Cardiac fibroblast (primary cell): ENCODE data around the gene PPP2R2B.

Experiments
- DNase-seq, 2 donors: peaks; one replicate each; pipeline versions ENCODE4 v3.0.0 to v3.0.0-alpha.2; 2010; ENCODE audit warnings: low read depth in 2 of 2
- H3K4me3 ChIP-seq, 2 donors: replicated peaks in 1 of 2; 1 replicate in 1 of 2; 2 replicates in 1 of 2; pipeline ENCODE4 v1.5.1; 2011; ENCODE audit warnings: low read depth in 2 of 2, low read length in 2 of 2, mild to moderate bottlenecking in 2 of 2, moderate library complexity in 1 of 2
- TF ChIP-seq, protein P1 (sequence below): IDR thresholded peaks from one replicate; pipeline ENCODE4 v1.5.1; 2011; ENCODE audit warnings: low read depth, mild to moderate bottlenecking, low read length, inconsistent platforms

The PPP2R2B gene

DNA sequence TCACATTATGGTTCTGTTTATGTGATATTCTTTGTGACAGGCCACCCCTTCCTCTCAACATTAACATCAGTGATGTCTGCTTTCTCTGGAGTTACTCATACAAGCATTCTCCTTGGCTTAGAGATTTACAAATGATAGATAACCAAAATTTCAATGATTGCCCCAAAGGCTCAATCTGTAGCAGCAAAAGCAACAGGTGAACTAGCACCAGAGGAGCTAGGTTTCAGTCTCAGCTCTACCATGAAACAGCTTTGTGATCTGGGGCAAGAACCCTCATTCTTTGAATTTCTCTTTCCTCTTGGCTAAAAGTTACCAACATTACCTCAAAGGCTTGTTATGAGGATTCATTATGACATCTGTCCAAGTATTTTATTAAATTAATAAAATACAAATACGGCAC, 120.5 kb downstream of the PPP2R2B start:
- no peak overlapping the region for H3K4me3 ChIP-seq
- no peak for DNase-seq
- TF ChIP-seq, protein P1, sequence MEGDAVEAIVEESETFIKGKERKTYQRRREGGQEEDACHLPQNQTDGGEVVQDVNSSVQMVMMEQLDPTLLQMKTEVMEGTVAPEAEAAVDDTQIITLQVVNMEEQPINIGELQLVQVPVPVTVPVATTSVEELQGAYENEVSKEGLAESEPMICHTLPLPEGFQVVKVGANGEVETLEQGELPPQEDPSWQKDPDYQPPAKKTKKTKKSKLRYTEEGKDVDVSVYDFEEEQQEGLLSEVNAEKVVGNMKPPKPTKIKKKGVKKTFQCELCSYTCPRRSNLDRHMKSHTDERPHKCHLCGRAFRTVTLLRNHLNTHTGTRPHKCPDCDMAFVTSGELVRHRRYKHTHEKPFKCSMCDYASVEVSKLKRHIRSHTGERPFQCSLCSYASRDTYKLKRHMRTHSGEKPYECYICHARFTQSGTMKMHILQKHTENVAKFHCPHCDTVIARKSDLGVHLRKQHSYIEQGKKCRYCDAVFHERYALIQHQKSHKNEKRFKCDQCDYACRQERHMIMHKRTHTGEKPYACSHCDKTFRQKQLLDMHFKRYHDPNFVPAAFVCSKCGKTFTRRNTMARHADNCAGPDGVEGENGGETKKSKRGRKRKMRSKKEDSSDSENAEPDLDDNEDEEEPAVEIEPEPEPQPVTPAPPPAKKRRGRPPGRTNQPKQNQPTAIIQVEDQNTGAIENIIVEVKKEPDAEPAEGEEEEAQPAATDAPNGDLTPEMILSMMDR = no peak

DNA sequence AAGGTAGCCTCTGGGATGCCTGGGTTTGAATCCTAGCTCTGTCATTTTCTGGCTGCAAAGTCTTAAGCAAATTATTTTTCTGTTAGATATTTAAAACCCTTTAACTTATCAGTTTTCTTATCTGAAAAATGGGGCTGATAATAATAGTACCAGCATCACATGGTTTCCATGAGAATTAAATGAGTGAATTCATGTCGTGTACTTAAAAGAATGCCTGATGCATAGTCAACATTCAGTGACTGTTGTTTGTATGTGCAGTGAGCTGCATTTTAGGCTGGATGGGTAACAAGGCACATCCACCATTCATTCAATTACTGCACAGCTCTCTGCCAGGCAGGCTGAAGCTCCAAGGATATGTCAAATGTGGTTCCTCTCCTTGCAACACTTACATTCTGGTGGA, 122.0 kb downstream of the PPP2R2B start:
- no peak overlapping the region for H3K4me3 ChIP-seq
- DNase-seq = no peak
- TF ChIP-seq, protein P1 = no peak

DNA sequence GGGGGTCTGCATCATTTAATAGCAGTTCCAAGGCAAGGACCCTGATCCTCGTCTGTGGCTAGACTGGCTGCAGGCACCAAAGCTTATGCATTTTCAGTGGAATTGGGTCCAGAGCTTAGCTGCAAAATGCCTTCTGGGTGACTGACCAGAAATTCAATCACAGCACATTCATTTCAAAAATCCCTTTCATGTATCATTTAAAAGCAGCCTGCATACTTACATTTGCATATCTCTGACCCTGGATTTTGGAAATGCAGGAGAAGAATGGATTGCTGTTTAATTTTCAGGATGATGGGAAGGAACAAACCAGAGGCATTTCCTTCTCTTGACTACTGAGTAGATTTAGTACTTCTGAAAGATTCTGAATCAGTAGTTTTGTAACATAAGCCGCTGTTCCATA, 122.8 kb downstream of the PPP2R2B start:
- DNase-seq = no peak
- TF ChIP-seq, protein P1 = no peak
- no peak overlapping the region for H3K4me3 ChIP-seq

DNA sequence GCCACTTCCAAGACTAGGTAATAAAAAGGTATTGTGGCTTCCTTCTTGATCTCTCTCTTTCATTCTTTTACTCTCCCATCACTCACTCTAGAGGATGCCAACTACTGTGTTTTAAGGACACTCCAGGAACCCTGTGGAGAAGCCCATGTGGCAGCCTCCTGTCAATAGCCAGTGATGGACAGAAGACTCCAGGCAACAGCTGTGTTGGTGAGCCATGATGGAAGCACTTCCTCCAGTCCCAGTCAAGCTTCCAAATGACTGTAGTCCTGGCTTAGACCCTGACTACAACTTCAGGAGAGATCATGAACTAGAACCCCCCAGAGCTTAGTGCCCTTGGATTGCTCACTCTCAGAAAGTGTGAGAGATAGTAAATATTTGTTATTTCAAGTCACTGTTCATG, 123.9 kb downstream of the PPP2R2B start:
- TF ChIP-seq, protein P1 = no peak
- DNase-seq = no peak
- H3K4me3 ChIP-seq = no peak overlapping the region

DNA sequence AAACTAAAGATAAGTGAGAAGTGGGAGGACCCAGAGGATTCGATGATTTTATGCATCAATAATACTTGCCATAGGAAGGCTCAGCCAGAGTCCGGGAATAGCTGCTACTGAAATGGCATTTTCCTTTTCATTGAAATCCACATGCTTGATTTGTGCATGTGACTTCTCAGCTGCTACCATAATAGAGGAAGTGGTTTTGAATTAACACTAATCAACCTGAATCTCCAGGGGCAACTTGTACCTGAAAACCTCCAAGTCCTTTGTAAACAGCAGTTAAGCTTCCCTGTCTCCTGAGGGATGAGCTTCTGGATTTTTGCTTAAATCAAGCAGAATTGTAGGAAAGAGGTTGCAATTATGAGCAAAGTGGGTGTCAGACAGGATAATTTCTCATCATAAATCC, 124.9 kb downstream of the PPP2R2B start:
- DNase-seq = no peak
- TF ChIP-seq, protein P1 = no peak
- H3K4me3 ChIP-seq = no peak overlapping the region

DNA sequence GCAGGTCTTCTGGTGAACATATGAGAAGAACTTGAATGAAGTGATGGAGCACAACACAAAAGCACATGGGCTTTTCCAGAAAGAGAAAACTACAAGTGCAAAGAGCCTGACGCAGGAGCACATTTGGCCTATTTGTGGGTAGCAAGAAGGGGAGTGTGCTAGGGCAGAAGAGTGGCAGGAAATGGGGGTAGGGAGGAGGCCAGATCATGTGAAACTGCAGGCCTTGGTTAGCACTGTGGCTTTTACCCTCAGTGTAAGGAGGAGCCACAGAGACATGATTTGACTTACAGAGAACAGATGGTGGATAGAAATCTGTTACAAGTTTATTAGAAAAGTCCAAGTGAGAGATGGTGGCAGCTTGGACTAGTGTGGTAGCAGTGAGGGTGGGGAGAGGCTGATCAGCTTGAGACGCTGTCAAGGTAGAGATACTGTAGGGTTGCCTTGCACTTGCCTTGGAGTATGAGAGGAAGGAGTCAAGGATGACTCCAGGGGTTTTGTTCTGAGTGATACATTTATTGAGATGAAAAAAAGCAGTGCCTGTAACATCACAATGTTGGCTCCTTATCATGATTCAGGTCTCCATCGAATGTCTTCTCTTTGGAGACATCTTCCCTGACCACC, 126.7 kb downstream of the PPP2R2B start:
- TF ChIP-seq, protein P1 = no peak
- H3K4me3 ChIP-seq = no peak overlapping the region
- no peak for DNase-seq

DNA sequence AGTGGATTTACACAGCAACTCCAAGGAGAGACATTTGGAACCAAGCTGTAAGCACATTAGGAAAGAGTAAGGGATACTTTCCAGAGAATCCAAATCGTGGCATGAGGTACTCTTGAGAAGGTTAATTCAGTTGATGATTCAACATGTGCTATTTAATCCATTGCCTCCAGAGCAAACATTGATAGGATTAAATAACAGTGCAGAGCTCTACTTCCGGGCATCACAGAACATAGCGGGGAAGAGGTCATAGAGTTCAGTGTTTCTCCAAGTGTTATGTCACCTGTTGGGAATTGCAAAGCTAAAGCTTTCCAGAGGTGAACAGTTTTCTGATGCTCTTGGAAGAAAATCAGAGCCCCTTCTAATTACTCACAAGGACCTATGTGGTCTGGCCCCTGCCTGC, 127.5 kb downstream of the PPP2R2B start:
- H3K4me3 ChIP-seq = no peak overlapping the region
- no peak for DNase-seq
- TF ChIP-seq, protein P1 = no peak
